ENCODE results near the gene ZNF445.

Gene ZNF445

GRCh38 chr3:44477312-44478030, at the start of gene ZNF445:
Gene ZNF445, minus strand, starts transcription at chr3:44477670. Its CDS starts 22,121 bp downstream, at chr3:44455549.
- Histone ChIP-seq H3K4me3 (ENCODE audit: low read length) (peak within 1 kb of the TSS; percentile 70; the same call in 1 of the 2 replicates), H3K27me3 (ENCODE audit: control insufficient read depth, insufficient read depth, low read length) (no peaks in the 10 kb centered on the region), H3K9me3 (ENCODE audit: control insufficient read depth, insufficient read depth, low read length) (no peaks in the 10 kb centered on the region), H3K27ac (ENCODE audit: low read length) (no peak within 1 kb of the TSS), H3K36me3 (ENCODE audit: control insufficient read depth, insufficient read depth, low read length) (no peaks in the 10 kb centered on the region), H3K4me1 (ENCODE audit: control insufficient read depth, insufficient read depth, low read length) (no peaks in the 10 kb centered on the region)
- no CpG with 5 or more reads among the region's 69 CpGs for WGBS (ENCODE audit: insufficient coverage, insufficient read length)
- no peak for DNase-seq (ENCODE audit: low read depth, low spot score)

GRCh38 chr3:44525060-44525459, 47.6 kb upstream of the ZNF445 start:
- Histone ChIP-seq H3K27ac (ENCODE audit: low read length) (no peak overlapping the region), H3K4me1 (ENCODE audit: control insufficient read depth, insufficient read depth, low read length) (no peaks in the 10 kb centered on the region), H3K27me3 (ENCODE audit: control insufficient read depth, insufficient read depth, low read length) (no peaks in the 10 kb centered on the region), H3K36me3 (ENCODE audit: control insufficient read depth, insufficient read depth, low read length) (no peaks in the 10 kb centered on the region), H3K4me3 (ENCODE audit: low read length) (no peak overlapping the region), H3K9me3 (ENCODE audit: control insufficient read depth, insufficient read depth, low read length) (no peaks in the 10 kb centered on the region)
- DNase-seq (ENCODE audit: low read depth, low spot score), result no peak
- no CpG with 5 or more reads among the region's 5 CpGs for WGBS (ENCODE audit: insufficient coverage, insufficient read length)

- WGBS (ENCODE audit: insufficient coverage, insufficient read length), result no CpG with 5 or more reads among the region's 7 CpGs
- no peaks in the 10 kb centered on the region for H3K36me3 ChIP-seq (ENCODE audit: control insufficient read depth, insufficient read depth, low read length)
Observed at GRCh38 chr3:44522494-44522933, 45.0 kb upstream of the ZNF445 start.

GRCh38 chr3:44521721-44522120, 44.3 kb upstream of the ZNF445 start:
- WGBS (ENCODE audit: insufficient coverage, insufficient read length), result no CpG with 5 or more reads among the region's 3 CpGs
- no peak for DNase-seq (ENCODE audit: low read depth, low spot score)

More at GRCh38 chr3:44522494-44522933, 45.0 kb upstream of the ZNF445 start:
- H3K4me1 ChIP-seq (ENCODE audit: control insufficient read depth, insufficient read depth, low read length), result no peaks in the 10 kb centered on the region
- no peak overlapping the region for H3K27ac ChIP-seq (ENCODE audit: low read length)
- H3K9me3 ChIP-seq (ENCODE audit: control insufficient read depth, insufficient read depth, low read length), result no peaks in the 10 kb centered on the region
- no peak overlapping the region for H3K4me3 ChIP-seq (ENCODE audit: low read length)
- DNase-seq (ENCODE audit: low read depth, low spot score), result no peak
- no peaks in the 10 kb centered on the region for H3K27me3 ChIP-seq (ENCODE audit: control insufficient read depth, insufficient read depth, low read length)

GRCh38 chr3:44518782-44519156, 41.3 kb upstream of the ZNF445 start:
- no CpG with 5 or more reads among the region's 2 CpGs for WGBS (ENCODE audit: insufficient coverage, insufficient read length)
- Histone ChIP-seq H3K27me3 (ENCODE audit: control insufficient read depth, insufficient read depth, low read length) (no peaks in the 10 kb centered on the region), H3K9me3 (ENCODE audit: control insufficient read depth, insufficient read depth, low read length) (no peaks in the 10 kb centered on the region), H3K4me1 (ENCODE audit: control insufficient read depth, insufficient read depth, low read length) (no peaks in the 10 kb centered on the region; the same call in 1 of the 2 replicates), H3K36me3 (ENCODE audit: control insufficient read depth, insufficient read depth, low read length) (no peaks in the 10 kb centered on the region), H3K4me3 (ENCODE audit: low read length) (no peak overlapping the region), H3K27ac (ENCODE audit: low read length) (no peak overlapping the region)
- DNase-seq (ENCODE audit: low read depth, low spot score), result no peak

More at GRCh38 chr3:44521721-44522120, 44.3 kb upstream of the ZNF445 start:
- Histone ChIP-seq H3K27ac (ENCODE audit: low read length) (no peak overlapping the region), H3K4me1 (ENCODE audit: control insufficient read depth, insufficient read depth, low read length) (no peaks in the 10 kb centered on the region), H3K9me3 (ENCODE audit: control insufficient read depth, insufficient read depth, low read length) (no peaks in the 10 kb centered on the region), H3K36me3 (ENCODE audit: control insufficient read depth, insufficient read depth, low read length) (no peaks in the 10 kb centered on the region), H3K4me3 (ENCODE audit: low read length) (no peak overlapping the region), H3K27me3 (ENCODE audit: control insufficient read depth, insufficient read depth, low read length) (no peaks in the 10 kb centered on the region)

- no peak overlapping the region for H3K4me3 ChIP-seq (ENCODE audit: low read length)
- no peak for DNase-seq (ENCODE audit: low read depth, low spot score)
- no peak overlapping the region for H3K27ac ChIP-seq (ENCODE audit: low read length)
- H3K4me1 ChIP-seq (ENCODE audit: control insufficient read depth, insufficient read depth, low read length), result peaks cover 2% of the 10 kb centered on the region; the same call in 1 of the 2 replicates
- H3K36me3 ChIP-seq (ENCODE audit: control insufficient read depth, insufficient read depth, low read length), result no peaks in the 10 kb centered on the region
- H3K9me3 ChIP-seq (ENCODE audit: control insufficient read depth, insufficient read depth, low read length), result no peaks in the 10 kb centered on the region
- H3K27me3 ChIP-seq (ENCODE audit: control insufficient read depth, insufficient read depth, low read length), result no peaks in the 10 kb centered on the region
- no CpG with 5 or more reads among the region's 3 CpGs for WGBS (ENCODE audit: insufficient coverage, insufficient read length)
Observed at GRCh38 chr3:44516230-44516629, 38.8 kb upstream of the ZNF445 start.

GRCh38 chr3:44513513-44513912, 36.0 kb upstream of the ZNF445 start:
- Histone ChIP-seq H3K27me3 (ENCODE audit: control insufficient read depth, insufficient read depth, low read length) (no peaks in the 10 kb centered on the region), H3K36me3 (ENCODE audit: control insufficient read depth, insufficient read depth, low read length) (no peaks in the 10 kb centered on the region), H3K27ac (ENCODE audit: low read length) (no peak overlapping the region), H3K4me1 (ENCODE audit: control insufficient read depth, insufficient read depth, low read length) (peaks cover 2% of the 10 kb centered on the region; the same call in 1 of the 2 replicates), H3K9me3 (ENCODE audit: control insufficient read depth, insufficient read depth, low read length) (no peaks in the 10 kb centered on the region), H3K4me3 (ENCODE audit: low read length) (no peak overlapping the region)
- DNase-seq (ENCODE audit: low read depth, low spot score), result no peak
- WGBS (ENCODE audit: insufficient coverage, insufficient read length), result no CpG with 5 or more reads among the region's 3 CpGs

GRCh38 chr3:44511238-44511566, 33.7 kb upstream of the ZNF445 start:
- Histone ChIP-seq H3K36me3 (ENCODE audit: control insufficient read depth, insufficient read depth, low read length) (no peaks in the 10 kb centered on the region), H3K4me3 (ENCODE audit: low read length) (peak overlapping the region; percentile 19; the same call in 1 of the 2 replicates), H3K27ac (ENCODE audit: low read length) (no peak overlapping the region), H3K4me1 (ENCODE audit: control insufficient read depth, insufficient read depth, low read length) (peaks cover 2% of the 10 kb centered on the region; the same call in 1 of the 2 replicates), H3K27me3 (ENCODE audit: control insufficient read depth, insufficient read depth, low read length) (no peaks in the 10 kb centered on the region), H3K9me3 (ENCODE audit: control insufficient read depth, insufficient read depth, low read length) (no peaks in the 10 kb centered on the region)
- no CpG with 5 or more reads among the region's 4 CpGs for WGBS (ENCODE audit: insufficient coverage, insufficient read length)
- no peak for DNase-seq (ENCODE audit: low read depth, low spot score)

- no peaks in the 10 kb centered on the region for H3K27me3 ChIP-seq (ENCODE audit: control insufficient read depth, insufficient read depth, low read length)
- WGBS (ENCODE audit: insufficient coverage, insufficient read length), result no CpG with 5 or more reads among the region's 6 CpGs
- H3K4me3 ChIP-seq (ENCODE audit: low read length), result peak overlapping the region; percentile 95
- no peak overlapping the region for H3K27ac ChIP-seq (ENCODE audit: low read length)
- DNase-seq (ENCODE audit: low read depth, low spot score), result no peak
- peaks cover 2% of the 10 kb centered on the region; the same call in 1 of the 2 replicates for H3K4me1 ChIP-seq (ENCODE audit: control insufficient read depth, insufficient read depth, low read length)
- no peaks in the 10 kb centered on the region for H3K9me3 ChIP-seq (ENCODE audit: control insufficient read depth, insufficient read depth, low read length)
- H3K36me3 ChIP-seq (ENCODE audit: control insufficient read depth, insufficient read depth, low read length), result no peaks in the 10 kb centered on the region
Observed at GRCh38 chr3:44510000-44510368, 32.5 kb upstream of the ZNF445 start.

GRCh38 chr3:44509393-44509921, 32.0 kb upstream of the ZNF445 start:
- Histone ChIP-seq H3K27me3 (ENCODE audit: control insufficient read depth, insufficient read depth, low read length) (no peaks in the 10 kb centered on the region), H3K36me3 (ENCODE audit: control insufficient read depth, insufficient read depth, low read length) (no peaks in the 10 kb centered on the region), H3K4me1 (ENCODE audit: control insufficient read depth, insufficient read depth, low read length) (peaks cover 2% of the 10 kb centered on the region; the same call in 1 of the 2 replicates), H3K4me3 (ENCODE audit: low read length) (peak overlapping the region; percentile 95; the same call in 1 of the 2 replicates), H3K9me3 (ENCODE audit: control insufficient read depth, insufficient read depth, low read length) (no peaks in the 10 kb centered on the region), H3K27ac (ENCODE audit: low read length) (no peak overlapping the region)
- WGBS (ENCODE audit: insufficient coverage, insufficient read length), result no CpG with 5 or more reads among the region's 2 CpGs
- no peak for DNase-seq (ENCODE audit: low read depth, low spot score)

Measured in iPS DF 6.9 (cell line).